Neural cell (in vitro differentiated cells): Measurements from ENCODE around the gene TBX2.

ENCODE experiments used
- CTCF ChIP-seq: fragments of 450-650 bp; IDR thresholded peaks from 2 replicates; pipeline ENCODE4 v1.5.1; 2014; ENCODE audit warnings: antibody characterized with exemption, mild to moderate bottlenecking, moderate library complexity; ENCODE audit not compliant: poor library complexity, severe bottlenecking
- EZH2 ChIP-seq: fragments of 200-600, 300-800 bp; shearing (Covaris generic), sonication (generic); IDR thresholded peaks from 2 replicates; pipeline ENCODE4 v1.6.1; 2014; ENCODE audit warnings: antibody characterized with exemption, low read length, borderline replicate concordance, mild to moderate bottlenecking; ENCODE audit not compliant: insufficient read depth, poor library complexity, severe bottlenecking

- TF ChIP-seq CTCF (no peak), EZH2 (no peak)
These were observed 46.7 kb upstream of the TBX2 start for GRCh38 chr17:61352781-61353491.
